Activated CD4-positive, alpha-beta T cell treated with anti-CD3 and anti-CD28 coated beads, Interleukin-2, amount 50 U/mL, for 48 hours (primary cell): ENCODE data around the gene PPT1.
A peak's percentile ranks its signal among the peaks of the same experiment; 100 is the strongest.

Source experiments
- DNase-seq, 2 experiments: peaks; one replicate each; pipeline ENCODE4 v3.0.0-alpha.2; 2020

PPT1 gene

GRCh38 chr1:40092241-40092640, 4.8 kb downstream of the PPT1 start:
- no peak for DNase-seq

- no peak for DNase-seq
Measured at GRCh38 chr1:40090652-40091355, 6.2 kb downstream of the PPT1 start.

DNA sequence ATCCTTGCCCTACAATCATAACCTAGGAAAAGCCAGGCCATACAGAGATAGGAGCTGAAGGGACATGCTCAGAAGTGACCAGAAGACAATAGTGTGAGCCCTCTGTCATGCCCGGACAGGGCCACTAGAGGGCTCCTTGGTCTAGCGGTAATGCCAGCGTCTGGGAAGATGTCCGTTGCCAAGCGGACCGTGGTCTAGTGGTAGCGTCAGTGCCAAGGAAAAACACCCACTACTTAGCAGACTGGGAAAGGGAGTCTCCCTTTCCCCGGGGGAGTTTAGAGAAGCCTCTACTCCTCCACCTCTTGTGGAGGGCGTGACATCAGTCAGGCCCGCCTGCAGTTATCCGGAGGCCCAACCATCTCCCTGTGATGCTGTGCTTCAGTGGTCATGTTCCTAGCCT, 12.3 kb downstream of the PPT1 start:
- peak; percentile 47 to 61 for DNase-seq

DNA sequence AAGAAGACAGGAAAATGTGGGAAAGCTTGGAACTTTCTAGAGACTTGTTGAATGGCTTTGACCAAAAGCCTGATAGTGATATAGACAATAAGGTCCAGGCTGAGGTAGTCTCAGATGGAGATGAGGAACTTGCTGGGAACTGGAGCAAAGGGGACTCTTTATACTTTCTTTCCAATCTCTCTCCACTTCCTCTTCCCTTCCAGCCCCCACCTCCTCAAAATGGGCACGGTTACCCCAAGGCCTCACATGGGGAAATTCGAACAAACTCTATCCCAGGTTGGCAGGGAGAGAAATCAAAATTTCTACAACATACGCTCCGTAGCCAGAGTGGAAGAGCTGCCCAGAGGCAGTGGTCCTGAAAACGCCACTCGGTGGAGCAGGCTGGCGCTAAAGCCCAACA, 15.2 kb downstream of the PPT1 start:
- DNase-seq, result no peak

- DNase-seq, result no peak
Measured at GRCh38 chr1:40079774-40080400, 17.2 kb downstream of the PPT1 start.

DNA sequence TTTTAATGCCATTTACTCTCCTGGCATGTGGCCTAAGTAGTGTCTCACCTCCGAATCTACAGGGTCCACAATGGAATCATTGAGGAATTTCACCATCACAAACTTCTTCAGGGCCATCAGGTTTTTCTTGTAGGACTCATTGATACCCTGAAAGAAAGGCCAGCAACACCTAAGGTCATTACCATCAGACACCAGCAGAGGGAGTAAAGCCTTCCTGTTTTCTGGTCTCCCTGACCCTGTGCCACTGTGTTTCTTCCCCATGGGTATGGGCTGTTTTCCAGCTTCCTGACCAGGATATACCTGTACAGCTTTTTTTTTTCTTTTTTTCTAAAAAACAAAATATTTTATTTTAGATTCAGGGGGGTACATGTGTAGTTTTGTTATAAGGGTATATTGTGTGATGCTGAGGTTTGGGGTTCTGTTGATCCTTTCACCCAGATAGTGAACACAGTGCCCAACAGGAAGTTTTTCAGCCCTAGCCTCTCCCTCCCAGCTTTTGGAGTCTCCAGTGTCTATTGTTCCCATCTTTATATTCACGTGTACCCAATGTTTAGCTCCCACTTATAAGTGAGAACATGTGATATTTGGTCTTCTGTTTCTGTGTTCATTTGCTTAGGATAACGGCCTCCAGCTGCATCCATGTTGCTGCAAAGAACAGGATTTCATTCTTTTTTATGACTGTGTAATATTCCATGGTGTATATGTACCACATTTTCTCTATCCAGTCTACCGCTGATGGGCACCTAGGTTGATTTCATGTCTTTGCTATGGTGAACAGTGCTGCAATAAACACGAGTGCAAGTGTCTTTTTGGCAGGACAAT, 18.3 kb downstream of the PPT1 start:
- DNase-seq, result peak; percentile 32 to 58

DNA sequence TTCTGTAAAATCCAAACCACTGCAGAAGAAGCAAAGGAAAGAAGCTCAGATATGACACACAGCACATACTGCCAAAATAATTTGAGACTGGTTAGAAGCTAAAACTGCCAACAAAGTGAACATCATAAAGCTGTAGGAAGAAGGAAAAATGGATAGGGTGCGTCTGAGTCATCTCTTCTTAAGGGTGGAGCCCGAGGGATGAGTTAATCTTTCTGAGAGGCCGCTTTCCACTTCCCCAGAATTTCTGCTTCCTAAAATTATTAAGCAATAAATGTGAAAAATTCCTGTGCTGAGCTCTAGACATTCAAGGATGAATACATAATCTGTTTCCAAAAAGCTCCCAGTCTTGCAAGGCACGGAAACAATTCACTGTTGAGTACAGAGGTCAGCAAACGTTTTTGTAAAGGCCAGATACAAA, 20.1 kb downstream of the PPT1 start:
- no peak for DNase-seq

- DNase-seq, result no peak
Measured at GRCh38 chr1:40075266-40075665, 21.8 kb downstream of the PPT1 start.

DNA sequence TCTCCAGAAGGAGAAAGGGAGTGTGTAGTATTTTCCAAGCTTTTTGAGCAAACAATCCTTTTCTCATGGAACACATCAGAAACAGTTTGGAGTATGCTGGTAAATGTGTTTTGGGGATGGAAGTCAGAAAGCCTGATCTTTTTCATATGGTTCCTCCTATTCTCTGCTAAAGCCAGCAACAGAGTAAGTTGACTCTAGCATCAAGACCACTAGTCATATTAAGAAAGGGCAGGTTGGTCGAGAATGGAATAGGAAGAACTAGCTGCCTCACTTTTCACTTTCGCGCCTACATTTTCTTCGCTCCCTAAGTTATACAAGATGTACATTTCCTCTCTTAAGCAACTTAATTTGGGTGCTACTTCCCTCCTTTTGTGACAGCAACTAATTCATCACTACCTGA, 24.0 kb downstream of the PPT1 start:
- no peak for DNase-seq

GRCh38 chr1:40072142-40072541, 24.9 kb downstream of the PPT1 start:
- DNase-seq, result no peak

- no peak for DNase-seq
Measured at GRCh38 chr1:40067851-40068250, 29.2 kb downstream of the PPT1 start.

DNA sequence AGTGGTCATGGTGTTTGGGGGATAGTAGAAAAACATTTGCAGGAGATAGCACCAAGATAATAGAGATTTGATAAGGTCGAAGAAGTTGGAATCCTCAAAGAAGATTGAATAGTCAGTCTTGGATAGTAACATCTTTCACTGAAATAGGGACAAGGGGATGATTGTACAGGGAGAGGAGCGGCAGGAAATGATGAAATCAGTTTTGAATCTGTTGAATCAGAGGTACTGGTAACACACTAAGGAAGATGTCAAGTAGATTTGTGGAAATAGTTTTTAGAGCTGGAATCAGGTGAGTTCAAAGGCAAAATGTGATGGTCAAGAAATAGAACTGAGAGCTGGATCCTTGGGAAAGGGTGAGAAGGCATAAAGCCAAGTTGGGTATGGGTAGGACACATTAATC, 30.0 kb downstream of the PPT1 start:
- DNase-seq, result no peak

DNA sequence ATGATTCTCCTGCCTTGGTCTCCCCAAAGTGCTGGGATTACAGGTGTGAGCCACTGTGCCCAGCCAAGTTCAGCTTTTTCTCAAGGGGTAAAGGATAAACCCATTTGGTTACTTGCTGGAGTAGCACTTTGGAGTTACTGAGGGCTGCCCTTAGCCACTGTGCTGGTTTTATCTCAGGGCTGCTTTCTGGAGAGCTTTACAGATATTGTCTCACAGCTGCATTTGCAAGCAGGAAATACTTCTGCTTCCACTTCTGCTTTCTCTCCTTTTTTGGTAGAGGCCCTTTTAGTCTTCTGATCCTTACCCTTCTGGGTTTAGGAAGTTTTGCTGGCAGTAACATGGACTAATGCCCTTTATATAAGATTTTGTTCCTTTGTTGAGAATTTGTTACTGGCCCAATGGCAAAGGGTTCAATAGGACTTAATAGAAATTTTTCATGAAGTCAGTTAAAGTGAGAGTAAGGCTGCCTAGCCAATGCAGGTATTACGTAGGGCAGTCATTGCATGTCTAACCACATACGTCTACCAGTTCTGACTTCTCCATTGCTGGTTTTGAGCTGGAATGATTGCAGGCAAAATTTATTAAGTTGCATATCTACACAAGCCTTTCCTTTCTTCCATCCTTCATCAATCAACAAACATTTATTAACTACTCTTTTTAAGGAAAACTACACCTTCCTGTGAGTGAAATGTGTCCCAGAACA, 32.1 kb downstream of the PPT1 start:
- no peak for DNase-seq

GRCh38 chr1:40059960-40060750, 36.9 kb downstream of the PPT1 start:
- DNase-seq, result no peak

DNA sequence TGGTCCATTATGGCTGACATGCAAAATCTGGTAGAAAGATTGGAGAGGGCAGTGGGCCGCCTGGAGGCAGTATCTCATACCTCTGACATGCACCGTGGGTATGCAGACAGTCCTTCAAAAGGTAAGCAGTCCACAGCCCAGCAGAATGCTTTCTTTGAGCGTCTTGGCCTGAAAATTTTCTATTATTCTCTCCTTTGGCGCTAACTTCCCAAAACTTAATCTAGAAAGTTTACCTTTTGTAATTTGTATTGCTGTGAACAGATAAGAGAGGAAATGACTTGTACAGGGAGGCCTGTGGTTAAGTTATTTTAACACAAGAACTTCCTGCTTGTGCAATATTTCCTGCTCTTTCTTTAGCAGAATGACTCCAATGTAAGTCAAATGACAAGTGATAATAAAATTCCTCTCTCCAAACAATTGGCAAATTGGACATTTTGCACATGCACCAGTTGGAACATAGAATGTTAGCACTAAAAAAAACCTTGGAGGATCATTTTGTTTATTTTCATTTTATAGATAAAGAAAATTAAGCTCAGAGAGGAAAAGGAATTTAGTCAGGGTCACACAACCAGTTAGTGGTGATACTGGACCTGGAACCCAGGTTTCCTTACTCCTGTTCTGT, 37.6 kb downstream of the PPT1 start:
- no peak for DNase-seq

DNA sequence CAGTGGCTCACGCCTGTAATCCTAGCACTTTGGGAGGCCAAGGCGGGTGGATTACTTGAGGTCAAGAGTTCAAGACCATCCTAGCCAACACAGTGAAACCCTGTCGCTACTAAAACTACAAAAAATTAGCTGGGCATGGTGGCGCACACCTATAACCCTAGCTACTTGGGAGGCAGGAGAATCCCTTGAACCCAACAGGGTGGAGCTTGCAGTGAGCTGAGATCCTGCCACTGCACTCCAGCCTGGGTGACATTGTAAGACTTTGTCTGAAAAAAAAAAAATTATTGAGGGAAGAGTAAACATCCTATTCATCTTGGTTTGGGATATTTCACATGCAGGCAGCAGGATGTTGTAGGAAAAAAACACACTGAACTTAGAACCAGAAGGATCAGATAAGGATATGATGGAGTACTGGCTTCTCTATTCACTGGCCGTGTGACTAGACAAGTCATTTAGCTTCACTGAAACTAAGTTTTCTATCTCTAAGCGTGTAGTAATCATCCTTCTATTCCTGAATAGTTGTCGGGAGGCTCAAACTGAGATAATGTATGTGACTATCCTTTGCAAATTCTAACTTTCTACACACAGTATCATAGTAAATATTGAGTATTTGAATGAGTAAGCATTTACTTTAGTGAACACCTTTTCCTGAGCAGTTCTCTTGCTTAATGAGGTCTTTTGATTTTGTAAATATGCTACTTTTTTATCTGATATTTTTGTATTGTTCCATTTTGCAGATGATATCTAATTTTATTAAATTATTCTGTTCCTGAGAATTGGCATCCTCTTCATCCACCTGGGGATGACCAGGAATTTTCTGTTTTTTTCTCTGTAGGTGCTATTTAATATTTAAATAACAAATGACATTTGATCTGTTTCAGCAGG, 38.4 kb downstream of the PPT1 start:
- DNase-seq, result no peak

DNA sequence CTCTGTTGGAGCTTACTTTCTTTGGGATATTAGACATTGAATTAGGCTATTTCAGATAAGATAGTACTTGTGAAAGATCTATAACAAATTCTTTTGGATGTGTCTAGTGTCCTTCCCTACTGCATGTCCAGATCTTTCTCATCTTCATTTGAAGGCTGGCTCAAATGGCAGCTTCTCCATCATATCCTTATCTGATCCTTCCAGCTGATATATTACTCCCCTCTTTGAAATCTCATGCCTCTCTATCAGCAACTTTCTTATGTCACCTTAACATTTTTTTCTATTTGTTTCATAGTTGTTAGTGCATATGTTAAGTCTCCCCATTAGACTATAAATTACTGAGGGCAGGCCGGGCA, 39.0 kb downstream of the PPT1 start:
- no peak for DNase-seq

GRCh38 chr1:40057310-40058030, 39.6 kb downstream of the PPT1 start:
- DNase-seq, result no peak

DNA sequence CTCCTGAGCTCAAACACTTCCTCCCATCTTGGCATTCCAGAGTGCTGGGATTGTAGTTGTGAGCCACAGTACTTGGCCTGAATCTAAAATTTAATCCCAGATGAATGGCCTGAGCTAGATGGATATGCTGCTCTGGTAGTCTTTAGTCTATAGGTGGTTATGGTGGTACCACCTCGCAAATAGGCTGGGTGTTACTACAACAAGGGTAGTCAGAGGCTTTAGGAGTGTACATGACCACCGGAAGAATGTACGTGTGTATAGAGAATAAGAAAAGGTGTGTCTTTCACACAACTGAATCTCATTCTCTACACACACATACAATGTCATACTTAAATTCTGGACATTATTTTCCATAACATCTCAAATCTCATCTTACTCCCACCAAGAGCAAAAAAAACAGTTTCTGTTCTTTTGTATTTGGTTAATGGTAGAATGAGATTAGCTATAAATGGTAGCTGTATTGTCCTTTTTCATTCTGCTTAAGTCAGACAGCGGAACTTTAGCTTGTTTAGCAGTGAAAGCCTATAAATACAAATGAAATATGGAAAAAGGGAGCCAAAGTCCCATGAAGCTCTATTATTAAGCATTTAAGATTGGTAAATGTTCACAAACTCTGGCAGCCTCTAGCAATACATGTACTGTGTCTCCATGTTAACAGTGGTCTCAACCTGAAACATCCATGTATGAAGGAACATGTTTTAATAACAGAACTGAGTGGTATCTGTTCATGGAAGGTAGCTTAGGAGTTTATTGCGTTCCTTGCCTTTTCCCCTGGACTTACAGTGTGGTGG, 40.3 kb downstream of the PPT1 start:
- no peak for DNase-seq
